Calu3 (cell line): ENCODE measurements around the gene GUCY1A2. TPM values are rescaled to one million over a fixed set of nuclear protein-coding genes. Genes with fewer than 3 reads are reported as not detected.

Experiments
- BruUV-seq: library from RNA; stranded (reverse); fragments of 400-500 nt; replicated peaks from 2 replicates; lab custom pipeline; 2021; lab: Mats Ljungman, UMichigan
- CTCF ChIA-PET: fragments of 300-600 bp; sonication (Branson Sonifier 250); formaldehyde crosslinking; loops from one replicate; lab custom pipeline; 2022; ENCODE audit warnings: antibody characterized with exemption; lab: Charles Lee
- DNase-seq: peaks from one replicate; pipeline ENCODE4 v3.0.0; 2022
- H3K27ac Mint-ChIP-seq: one replicate; pipeline ENCODE4 v1.8.0; 2022; ENCODE audit warnings: mixed read lengths; ENCODE audit not compliant: unreplicated experiment
- H3K27me3 Mint-ChIP-seq: one replicate; pipeline ENCODE4 v1.8.0; 2022; ENCODE audit warnings: mixed read lengths; ENCODE audit not compliant: unreplicated experiment
- H3K36me3 Mint-ChIP-seq: one replicate; pipeline ENCODE4 v1.8.0; 2022; ENCODE audit warnings: mild to moderate bottlenecking, moderate library complexity, mixed read lengths; ENCODE audit not compliant: insufficient read depth, unreplicated experiment
- H3K4me1 Mint-ChIP-seq: one replicate; pipeline ENCODE4 v1.8.0; 2022; ENCODE audit warnings: mild to moderate bottlenecking, low read depth, mixed read lengths; ENCODE audit not compliant: unreplicated experiment
- H3K4me3 Mint-ChIP-seq: one replicate; pipeline ENCODE4 v1.8.0; 2022; ENCODE audit warnings: mild to moderate bottlenecking, low read depth, moderate library complexity, mixed read lengths; ENCODE audit not compliant: unreplicated experiment
- H3K9me3 Mint-ChIP-seq: one replicate; pipeline ENCODE4 v1.8.0; 2022; ENCODE audit warnings: low read depth, mixed read lengths; ENCODE audit not compliant: unreplicated experiment
- CTCF ChIP-seq: fragments of 200-600 bp; IDR thresholded peaks from one replicate; pipeline ENCODE4 v1.8.0; 2022; ENCODE audit warnings: antibody characterized with exemption; ENCODE audit not compliant: unreplicated experiment
- intact Hi-C: fragments of 100-400 bp; cut with micrococcal nuclease; formaldehyde crosslinking; loops from one replicate; pipeline ENCODE4 v1.10.0; 2022; ENCODE audit not compliant: unreplicated experiment
- total RNA-seq: library from RNA; stranded (reverse); gene quantifications from 2 replicates; pipeline ENCODE4 v1.2.3, GENCODE V29; 2022

Gene GUCY1A2
- total RNA-seq, 1 experiment from 2014 or later = not detected

DNA sequence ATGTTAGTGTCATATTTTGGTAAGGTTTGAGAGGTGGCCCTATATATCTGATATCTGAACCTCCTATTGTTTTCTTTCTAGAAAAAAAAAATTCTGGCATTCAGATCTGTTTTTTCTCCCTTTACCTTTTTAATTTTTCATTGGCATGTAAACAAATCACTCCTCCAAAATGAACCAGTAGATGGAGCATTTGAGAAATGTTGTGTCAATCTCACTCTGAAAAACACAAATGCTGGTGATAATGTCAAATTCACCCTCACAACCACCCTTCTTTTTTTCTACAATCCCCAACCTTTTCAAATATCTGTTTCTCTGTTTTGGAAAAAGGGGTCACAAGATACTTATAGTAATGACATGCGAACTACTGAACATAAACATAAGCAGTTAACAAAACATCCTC, 9.1 kb downstream of the GUCY1A2 start:
- TF ChIP-seq CTCF = no peak
- no peak for DNase-seq
- intact Hi-C loops = no loop called here
- no peaks in the 10 kb centered on the region for H3K4me1 Mint-ChIP-seq
- CTCF ChIA-PET = no interaction called here
- no peaks in the 10 kb centered on the region for H3K36me3 Mint-ChIP-seq
- no peak overlapping the region for H3K4me3 Mint-ChIP-seq
- H3K27ac Mint-ChIP-seq = no peak overlapping the region
- no peaks in the 10 kb centered on the region for H3K9me3 Mint-ChIP-seq
- no TSS peak for BruUV-seq
- H3K27me3 Mint-ChIP-seq = no peaks in the 10 kb centered on the region

- Mint-ChIP-seq H3K36me3 (no peaks in the 10 kb centered on the region), H3K4me3 (no peak overlapping the region), H3K4me1 (no peaks in the 10 kb centered on the region), H3K27ac (no peak overlapping the region), H3K27me3 (no peaks in the 10 kb centered on the region), H3K9me3 (no peaks in the 10 kb centered on the region)
- TF ChIP-seq CTCF = no peak
- DNase-seq = no peak
- CTCF ChIA-PET = no interaction called here
- intact Hi-C loops = no loop called here
- no TSS peak for BruUV-seq
Observed at GRCh38 chr11:107006076-107006833, 12.0 kb downstream of the GUCY1A2 start.

DNA sequence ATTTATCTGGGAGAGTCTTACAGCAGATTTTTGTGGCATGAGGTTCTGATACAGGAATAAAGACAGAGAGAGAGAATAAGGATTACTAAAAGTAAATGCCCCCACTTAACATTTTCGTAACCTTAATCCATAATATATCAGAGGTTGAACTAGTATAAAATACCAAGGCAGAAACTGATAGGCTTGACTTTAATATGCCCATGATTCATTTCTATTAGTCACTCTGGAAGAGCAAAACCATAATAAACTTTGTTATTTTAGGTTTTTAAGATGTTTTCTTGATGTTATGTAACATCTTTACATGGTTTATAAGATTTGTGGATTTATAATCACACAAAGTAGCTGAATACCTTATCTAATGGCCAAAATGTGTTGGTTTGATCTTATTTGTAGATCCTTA, 19.1 kb downstream of the GUCY1A2 start:
- Mint-ChIP-seq H3K4me1 (no peaks in the 10 kb centered on the region), H3K9me3 (no peaks in the 10 kb centered on the region), H3K27ac (no peak overlapping the region), H3K36me3 (no peaks in the 10 kb centered on the region), H3K27me3 (no peaks in the 10 kb centered on the region), H3K4me3 (no peak overlapping the region)
- no peak for DNase-seq
- no TSS peak for BruUV-seq
- CTCF ChIA-PET = no interaction called here
- intact Hi-C loops = no loop called here
- TF ChIP-seq CTCF = no peak

- H3K36me3 Mint-ChIP-seq = no peaks in the 10 kb centered on the region
- intact Hi-C loops = no loop called here
- DNase-seq = no peak
- no peaks in the 10 kb centered on the region for H3K4me1 Mint-ChIP-seq
- TF ChIP-seq CTCF = no peak
- H3K9me3 Mint-ChIP-seq = no peaks in the 10 kb centered on the region
- H3K4me3 Mint-ChIP-seq = no peak overlapping the region
- no peak overlapping the region for H3K27ac Mint-ChIP-seq
- H3K27me3 Mint-ChIP-seq = no peaks in the 10 kb centered on the region
- no TSS peak for BruUV-seq
- CTCF ChIA-PET = no interaction called here
Observed at GRCh38 chr11:106998916-106999188, 19.4 kb downstream of the GUCY1A2 start.
